Eye (tissue), 1 donor: ENCODE results near the gene RPIA.

ENCODE experiments used
- DNase-seq: peaks from one replicate; pipeline ENCODE4 v3.0.0-alpha.2; 2015

Gene RPIA

DNA sequence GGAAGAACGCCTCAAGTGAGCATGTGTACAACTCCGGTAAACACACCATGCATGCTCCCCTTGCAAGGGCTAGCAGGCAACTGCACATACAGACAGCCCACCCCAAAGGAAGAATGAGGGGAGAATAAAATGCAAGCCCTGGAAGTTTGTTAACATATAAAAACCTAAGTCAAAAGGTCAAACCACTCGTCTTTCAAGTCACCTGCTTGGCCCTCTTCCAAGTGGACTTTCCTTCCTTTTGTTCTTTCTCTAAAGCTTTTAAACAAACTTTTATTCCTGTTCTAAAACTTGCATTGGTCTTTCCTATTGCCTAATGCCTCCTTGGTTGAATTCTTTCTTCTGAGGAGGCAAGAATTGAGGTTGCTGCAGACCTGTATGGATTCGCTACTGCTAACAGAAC lies 5.2 kb upstream of the RPIA start:
- no peak for DNase-seq

DNA sequence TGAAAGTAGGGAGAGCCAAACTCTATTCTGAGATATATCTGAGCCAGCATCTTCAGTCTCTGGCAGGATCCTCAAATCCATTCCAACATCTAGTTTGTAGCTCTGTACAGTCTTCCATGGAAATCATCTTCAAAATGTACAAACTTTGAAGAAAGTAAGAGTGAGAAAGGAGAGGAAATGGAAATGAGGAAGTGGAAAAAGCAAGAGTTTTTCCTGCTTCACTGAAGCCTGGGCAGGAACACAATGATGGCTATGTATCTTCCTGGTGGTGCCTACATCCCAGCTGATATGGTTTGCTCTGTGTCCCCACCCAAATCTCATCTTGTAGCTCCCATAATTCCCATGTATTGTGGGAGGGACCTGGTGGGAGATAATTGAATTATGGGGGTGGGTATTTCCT lies 4.1 kb upstream of the RPIA start:
- no peak for DNase-seq

DNA sequence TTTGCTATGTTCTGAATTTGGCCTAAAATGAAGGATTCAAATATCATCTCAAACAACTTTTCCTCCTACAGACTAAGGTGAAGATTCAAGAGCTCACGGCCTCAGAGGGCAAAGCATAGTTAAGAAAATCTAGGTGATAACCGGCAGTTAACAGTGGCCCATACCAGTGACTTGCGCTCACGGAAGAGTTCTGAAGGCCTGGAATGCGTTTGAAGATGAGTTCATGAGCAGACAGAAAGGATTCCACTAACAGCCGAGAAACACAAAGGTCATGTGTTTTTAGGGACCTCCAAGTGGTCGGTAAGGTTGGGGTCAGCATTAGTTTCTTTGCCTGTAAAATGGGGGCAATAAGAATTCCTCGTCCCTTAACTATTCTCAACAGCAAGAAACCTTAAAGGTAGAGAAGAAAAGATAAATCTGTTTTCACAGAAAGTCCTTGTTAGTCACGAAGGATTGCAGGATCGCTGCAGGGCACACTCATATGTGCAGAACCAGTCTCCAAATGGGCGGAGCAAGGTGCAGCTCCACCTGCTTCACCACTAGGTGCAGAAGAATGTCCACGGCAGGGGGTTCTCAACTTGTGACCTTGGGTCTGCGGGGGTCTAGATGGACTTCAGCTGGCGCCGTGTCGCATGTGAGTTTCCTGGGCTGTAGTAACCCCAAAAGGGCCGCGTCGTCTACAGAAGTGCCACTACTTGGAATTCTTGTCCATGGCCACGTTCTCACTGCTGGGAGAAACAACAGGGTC lies 708 bp upstream of the RPIA start:
- DNase-seq = no peak

DNA sequence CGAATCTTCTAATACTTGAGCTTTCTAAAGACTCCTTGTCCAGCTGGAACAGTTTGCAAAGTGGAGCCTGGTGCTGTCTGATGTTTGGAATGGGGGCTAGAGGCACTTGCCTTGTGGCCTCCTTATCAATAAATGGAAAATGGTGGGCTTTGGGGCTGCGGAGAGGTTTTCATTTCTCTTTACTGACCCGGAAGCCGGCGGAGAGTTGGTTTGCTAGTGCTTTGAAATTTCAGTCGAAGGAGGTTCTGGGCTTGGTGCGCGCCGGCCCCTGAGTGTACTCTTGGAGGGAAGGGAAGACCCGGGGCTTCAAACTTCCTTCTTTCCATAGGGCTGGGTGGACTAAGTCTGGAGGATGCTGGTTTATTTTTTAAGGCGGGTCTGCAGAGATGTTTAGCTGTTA lies 714 bp downstream of the RPIA start:
- no peak for DNase-seq

DNA sequence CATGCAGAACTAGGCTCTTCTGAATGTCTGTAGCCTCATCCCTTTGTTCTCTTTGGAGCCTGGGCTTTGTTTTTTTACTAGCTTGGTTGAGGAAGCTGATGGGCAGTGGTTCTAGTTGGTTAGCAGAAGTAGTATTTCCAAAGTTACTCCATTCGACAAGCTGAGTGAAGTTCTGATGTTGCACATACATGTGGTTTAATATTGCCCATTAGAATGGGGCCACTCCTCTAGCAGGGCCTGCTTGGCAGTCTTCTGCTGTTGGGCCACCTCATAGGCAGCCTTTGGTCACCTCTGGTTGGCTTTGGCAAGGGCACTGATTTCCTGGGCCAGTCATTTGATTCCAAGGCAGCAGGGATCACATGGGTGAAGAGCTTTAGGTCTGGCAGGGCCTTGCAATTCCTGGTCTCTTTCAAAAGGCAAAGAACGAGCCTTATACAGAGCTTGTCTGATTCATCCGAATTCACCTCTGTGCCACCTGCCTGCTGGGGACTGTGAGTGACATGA lies 2.5 kb downstream of the RPIA start:
- DNase-seq = no peak

DNA sequence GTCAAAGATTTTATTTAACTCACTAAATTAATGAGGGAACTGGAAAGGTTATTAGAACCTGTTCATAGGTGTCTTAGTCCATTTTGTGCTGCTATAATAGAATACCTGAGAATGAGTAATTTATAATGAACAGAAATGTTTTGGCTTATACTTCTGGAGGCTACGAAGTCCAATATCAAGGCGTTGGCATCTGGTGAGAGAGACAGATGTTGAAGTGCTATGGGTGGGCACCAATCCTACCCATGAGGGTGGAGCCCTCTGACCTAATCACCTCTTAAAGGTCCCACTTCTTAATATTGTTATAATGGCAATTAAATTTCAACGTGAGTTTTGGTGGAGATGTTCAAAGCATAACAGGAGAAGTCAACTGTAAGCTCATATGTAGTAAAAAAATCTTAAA lies 5.1 kb downstream of the RPIA start:
- no peak for DNase-seq

DNA sequence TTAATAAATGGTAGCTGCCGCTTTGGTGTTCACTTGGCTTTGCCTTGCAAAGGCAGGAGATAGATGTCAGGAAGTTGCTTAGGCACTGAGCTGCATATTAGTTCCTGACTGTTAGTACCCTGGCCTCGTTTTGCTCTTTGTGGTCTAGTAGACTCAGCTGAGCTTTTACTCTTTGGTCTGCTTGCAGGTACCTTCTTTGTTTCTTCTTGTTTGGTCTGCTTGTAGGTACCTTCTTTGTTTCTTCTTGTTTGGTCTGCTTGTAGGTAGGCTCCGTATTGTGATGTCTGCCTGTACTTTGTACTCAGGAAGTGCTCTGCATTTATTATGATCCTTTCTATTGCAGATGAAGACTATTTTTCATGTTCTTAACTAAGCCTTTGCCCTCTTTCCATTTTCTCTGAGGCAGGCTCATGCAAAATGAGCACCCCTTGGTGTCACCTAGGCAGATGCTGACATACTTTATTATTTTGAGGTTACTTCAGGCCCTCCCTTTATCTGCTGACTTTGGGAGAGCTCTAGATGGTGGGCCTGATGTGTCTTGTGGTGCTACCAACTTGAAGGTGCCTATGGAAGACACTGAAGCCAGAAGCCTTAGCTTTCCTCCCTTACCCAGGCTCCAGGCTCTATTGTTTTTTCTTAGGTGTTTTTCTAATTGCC lies 6.0 kb downstream of the RPIA start:
- DNase-seq = no peak

DNA sequence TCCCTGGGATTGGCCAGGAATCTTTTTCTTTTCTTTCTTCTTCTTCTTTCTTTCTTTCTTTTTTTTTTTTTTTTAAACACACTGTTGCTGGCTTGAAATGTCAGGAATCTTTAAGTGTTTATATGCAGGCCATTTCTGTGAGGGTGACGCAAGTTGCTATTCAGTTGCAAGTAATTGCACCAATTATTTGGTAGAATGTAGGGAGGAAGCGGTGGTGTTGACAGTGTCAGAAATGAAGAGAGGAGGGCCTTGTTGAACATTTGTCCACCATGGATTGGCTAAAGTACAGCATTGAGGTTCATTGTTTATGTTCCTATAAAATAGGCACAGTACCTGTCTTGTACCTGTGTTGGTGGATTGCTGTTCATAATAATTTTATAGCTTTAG lies 6.5 kb downstream of the RPIA start:
- DNase-seq = no peak

DNA sequence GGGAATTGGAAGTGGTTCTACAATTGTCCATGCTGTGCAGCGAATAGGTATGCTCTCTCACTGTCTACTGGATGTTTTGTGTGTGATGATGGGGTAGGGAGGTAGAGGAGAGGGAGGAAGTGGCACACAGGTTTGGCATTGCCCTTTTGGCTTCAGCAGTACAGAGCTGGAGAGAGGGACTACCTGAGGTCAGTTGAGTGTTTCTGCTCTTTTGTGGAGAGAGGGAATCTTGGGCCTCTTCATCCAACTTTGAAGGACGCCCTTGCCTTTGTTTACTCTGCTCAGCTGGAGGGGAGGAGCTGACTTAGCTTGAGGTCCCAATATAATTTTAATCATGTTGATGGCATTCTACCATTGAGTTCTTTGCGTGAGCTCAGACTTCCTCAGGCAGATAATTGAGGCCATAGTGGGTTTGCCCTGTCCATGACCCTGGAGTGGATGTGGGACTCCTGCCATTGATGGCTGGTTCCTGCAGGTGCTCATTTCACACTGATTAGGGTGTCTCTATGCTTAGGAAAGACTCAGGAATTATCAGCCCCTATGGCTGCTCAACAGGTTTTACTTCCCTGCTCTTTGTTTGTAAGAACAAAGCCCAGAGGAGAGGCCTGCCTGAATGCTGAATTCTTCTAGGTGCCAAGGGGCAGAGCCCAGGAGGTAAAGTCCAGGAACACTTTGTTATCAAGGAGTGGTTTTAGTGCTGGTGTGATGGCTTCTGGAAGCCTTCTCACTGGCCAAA lies 7.2 kb downstream of the RPIA start:
- DNase-seq = no peak

DNA sequence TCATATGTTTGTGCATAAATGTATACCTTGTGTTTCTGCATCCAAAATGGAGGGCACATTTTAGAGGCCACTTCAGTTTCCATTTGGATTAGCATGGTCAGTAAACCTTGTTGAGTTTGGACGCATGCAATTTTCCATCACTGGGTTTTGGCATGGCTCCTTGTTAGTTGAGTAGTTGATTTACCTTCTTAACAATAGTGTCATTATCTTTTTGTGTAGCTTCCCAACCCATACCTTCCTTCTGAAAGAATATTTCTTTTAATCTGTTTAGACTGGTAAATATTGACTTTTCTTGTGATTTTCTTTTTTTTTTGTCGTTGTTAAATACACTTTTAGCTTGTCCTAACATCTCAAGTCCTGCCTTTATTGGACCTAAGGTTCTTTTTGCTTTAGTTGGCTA lies 15.5 kb downstream of the RPIA start:
- DNase-seq = no peak

DNA sequence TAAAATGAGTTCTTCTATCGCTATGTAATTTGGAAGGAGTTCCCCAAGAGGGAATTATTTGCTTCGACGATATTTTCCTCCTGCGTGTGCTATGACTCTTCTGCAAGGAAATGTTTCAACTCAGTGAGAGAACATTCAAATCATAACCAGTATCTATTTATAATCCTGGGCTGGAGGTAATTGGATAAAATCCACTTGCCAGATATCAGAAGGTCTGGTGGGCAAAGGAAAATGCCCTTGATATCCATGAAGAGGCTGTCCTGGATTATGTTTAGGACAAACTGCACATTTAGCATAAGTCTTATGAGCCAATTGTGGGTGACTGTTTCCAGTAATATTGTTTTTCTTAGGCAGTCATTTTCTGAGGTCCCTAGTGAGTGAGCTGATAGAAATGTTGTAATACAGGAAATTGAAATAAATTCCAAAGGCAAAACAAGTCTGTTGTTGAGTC lies 17.7 kb downstream of the RPIA start:
- DNase-seq = no peak

DNA sequence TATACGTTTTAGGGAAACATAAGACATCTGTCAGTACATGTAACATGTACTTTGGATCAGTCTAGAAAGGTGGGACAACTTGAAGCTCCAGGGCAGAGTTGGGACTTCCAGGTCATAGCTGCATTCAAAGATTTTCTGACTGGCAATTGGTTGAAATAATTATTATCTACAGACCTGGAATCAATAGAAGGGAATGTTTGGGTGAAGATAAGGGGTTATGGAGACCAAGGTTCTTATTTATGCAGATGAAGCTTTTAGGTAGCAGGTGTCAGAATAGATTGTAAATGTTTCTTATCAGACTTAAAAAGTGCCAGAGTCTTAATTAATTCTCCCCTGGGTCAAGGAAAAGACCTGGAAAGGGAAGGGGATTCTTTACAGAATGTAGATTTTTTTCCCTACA lies 19.8 kb downstream of the RPIA start:
- no peak for DNase-seq

DNA sequence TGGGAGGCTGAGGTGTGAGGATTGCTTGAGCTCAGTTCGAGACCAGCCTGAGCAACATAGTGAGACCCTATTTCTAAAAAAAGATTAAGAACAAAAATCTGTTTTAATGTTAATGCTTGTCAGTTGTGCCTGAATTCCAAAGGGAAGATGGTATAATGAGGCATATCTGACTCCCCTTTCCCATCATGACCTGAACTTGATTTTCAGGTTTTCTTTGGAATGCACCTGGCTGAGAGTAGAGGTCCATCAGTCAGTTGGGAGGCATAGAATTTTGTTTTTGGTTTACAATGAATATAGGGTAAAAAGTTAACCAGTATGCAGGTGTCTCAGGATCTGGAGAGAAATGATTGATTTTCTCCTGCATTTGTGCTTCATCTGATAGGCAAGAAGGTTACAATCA lies 20.4 kb downstream of the RPIA start:
- DNase-seq = no peak

DNA sequence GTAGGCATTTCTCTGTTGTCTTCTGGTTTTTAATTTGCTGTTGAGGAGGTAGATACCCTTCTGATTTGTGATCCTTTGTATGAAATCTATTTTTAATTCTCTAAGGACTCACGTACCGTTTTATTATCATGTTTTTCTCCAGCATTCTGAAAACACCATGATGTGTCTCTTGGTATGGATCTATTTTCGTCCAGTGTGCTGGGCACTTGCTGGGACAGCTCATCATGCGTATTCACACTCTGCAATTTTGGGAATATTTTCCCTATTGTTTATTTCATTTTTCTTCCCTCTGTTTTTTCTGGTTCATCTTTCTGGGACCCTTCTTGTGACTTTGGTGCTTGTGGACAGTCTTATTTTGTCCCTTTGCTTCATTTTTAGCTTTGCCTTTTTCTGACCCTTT lies 21.9 kb downstream of the RPIA start:
- no peak for DNase-seq

DNA sequence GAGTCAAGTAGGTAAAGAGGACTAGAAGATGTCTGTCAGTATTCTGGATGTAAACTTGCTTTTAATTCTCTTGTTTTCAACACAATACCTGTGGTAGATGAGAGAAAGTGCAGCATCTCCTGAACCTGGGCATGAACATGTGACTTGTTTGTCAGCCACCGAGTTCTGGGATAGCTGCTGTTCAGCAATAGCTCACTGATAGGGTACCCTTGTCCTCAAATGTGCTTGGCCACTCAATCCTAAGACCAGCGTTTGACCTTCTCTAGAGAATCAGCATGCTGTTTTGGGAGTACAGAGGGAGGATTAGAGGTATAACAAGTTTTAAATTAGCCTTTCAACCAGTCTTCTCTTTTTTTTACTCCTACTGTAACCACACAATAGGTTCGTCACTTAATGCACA lies 23.2 kb downstream of the RPIA start:
- DNase-seq = no peak

DNA sequence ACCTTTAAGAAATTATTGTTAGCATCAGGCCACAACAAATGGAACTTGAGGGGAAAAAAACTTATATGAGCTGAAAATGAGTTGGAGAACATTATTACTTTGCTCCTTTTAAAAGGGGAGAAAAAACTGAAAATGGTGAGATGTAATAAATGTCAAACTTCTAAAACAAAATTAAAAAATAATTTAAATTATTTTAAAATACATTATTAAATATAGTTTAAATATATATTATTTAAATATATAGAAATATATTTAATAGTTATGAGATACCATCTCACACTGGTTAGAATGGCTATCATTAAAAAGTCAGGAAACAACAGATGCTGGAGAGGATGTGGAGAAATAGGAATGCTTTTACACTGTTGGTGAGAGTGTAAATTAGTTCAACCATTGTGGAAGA lies 28.9 kb downstream of the RPIA start:
- no peak for DNase-seq

DNA sequence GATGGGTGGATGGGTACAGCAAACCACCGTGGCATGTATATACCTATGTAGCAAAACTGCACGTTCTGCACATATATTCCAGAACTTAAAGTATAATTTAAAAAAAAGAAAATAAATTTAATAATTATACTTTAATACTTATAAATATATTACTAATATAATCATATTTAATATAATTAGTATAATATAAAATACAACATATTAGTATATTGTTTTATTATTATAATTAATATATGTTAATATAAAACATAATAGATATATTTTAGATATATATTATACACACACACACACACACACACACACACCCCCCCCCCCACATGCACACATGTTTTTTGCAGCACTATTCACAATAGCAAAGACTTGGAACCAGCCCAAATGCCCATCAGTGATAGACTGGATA lies 29.8 kb downstream of the RPIA start:
- DNase-seq = no peak

DNA sequence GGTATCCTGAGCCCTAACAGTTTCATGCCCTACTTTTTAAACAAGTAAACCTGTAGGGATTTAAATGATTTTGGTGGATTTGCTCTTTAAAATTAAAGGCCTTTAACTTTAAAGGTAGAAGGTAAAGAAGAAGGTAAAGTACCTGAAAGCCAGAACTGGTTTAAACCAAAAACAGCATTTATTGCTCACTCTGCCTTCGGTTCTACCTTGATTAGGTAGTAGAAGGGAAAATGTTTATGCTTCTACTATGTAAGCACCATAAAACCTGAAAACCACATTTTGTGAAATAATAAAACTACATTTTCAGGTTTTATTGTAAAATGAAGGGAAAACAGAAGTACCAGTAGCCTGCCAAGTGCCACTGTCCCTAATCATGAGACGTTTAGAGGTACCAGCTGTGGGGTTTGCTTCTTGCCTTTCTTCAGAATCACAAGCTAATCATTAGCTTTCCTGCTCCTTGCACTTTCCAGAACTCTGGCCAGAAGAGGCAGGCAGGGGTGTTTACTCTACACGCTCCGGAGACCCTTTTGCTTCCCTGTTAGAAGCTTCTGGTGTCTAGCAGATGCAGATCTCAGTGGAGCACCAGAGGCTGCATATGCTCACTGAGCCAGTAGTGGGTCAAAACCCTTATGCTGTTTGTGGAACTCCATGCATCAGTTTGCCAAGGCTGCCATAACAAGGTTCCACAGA lies 33.3 kb downstream of the RPIA start:
- no peak for DNase-seq

DNA sequence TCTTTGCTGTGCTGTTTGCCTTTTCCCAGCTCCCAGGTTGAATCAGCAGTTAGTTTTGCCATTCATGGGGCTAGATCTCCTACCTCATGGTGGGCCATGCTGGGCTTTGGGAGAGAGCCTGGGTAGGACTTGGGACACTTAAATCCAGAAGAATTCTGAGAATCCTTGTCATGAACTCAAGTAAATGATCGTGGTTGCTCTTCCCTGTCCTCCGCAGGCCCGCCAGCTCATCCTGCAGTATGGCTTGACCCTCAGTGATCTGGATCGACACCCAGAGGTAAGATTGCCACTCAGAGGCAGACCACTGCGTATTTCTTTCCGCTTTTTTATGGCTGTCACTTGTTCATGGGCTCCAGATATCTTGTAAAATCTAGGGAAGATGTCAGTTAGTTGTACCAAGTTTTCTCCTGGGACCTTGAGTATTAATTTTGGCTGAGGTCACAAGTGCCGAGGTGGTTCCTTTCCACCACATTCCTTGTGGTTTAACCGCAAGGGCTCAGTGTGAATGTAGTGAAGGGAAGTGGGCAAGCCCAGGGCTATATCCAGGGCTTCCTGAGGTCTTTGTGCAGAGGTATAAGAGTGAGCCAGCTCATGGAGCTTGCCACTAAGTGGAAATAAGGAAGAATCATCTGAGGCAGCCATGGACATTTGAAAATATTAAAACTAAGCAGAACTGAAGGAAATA lies 37.7 kb downstream of the RPIA start:
- DNase-seq = no peak

DNA sequence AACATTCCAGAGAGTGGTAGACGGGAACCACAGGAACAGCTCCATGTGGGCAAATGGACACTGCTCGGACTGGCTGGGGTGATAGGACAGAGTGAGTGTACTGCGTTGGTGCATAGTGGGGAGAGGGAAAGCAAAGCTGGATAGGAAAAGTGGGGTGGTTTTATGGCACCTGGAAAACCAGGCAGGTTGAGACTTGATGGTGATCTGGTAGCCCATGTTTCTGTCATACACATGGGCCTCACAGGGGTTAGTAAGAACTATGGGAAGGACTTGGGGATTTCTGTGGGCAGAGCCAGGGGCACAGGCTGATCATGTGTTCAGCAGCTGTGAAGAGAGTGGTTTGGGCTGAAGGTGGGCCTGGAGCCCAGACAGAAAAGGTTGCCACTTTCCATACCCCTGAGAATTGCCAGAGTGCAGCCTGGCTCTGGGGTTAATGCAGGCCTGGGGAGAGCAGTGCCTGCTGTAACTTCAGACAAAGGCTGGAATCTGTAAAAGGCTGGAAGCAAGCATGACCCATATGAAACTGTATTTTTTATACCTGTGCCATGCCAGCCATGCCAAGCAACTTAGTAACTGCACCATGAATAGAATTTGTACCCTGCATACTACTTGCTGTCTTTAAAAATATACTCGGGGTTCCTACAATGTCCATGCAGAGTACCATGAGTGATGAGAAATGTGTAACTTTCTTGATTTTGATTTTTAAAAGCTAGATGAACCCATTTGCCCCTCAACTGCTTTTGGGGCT lies 41.9 kb downstream of the RPIA start:
- no peak for DNase-seq

DNA sequence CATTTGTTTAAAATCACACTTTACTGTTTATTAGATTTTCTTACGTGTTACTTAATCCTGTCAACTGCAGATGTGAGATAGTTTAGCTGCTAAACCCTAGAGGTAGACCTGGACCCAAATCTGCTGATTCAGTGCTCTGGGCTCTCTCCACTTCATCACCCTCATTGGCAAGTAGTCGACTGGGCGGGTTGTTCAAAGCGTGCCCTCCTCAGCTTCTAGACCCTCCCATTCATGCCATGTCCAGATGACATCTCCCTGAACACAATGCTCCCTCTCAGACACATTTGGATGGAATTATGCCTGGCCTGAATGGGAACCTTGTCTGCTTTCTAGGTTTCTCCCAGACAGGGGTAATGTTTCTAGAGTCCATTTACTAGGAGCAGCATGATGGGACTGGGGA lies 43.7 kb downstream of the RPIA start:
- no peak for DNase-seq

DNA sequence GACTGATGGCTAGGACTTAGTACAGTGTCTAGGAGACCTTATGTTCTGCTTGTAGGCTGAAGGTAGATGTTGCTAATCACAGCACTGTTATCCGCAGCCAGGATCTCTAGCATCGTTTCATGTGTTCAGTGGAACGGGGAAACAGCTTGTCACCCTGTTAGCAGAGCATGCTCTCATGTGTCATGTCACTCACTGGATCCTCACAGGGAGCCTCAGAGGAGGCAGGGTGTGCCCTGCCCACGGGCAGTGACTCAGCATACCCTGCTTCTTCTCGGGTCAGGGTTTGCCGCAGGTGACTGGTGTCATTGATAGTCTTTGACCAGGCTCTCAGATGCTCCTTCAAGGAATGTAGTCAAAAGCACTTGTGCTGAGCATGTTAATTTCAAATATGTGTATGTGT lies 44.4 kb downstream of the RPIA start:
- DNase-seq = no peak
